Measurements from ENCODE around the gene PARM1. TPM values are rescaled to one million over a fixed set of nuclear protein-coding genes. Genes with fewer than 3 reads are reported as not detected.

The PARM1 gene
- total and polyA plus RNA-seq, 2 experiments from 2014 or later: 4.9 to 10.4 TPM

DNA sequence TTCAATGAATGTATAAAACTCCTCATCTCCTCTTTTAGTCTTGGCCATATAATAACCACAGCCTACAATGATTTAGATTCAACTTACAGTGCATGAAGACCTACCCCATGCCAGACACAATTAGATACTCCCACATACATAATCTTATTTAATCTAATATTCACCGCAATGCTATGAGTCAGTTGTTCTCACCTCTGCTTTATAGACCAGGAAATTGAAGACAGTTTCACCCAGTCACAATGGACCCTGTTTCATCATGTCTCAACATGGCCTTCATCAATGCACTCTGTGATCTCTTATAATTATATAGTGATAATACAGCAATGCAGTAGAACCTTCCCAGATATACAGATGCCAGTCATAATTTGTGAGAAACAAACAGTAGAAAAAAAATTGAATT, 148.6 kb downstream of the PARM1 start:
- H3K36me3 Mint-ChIP-seq (ENCODE audit: low read depth): peaks cover 5% of the 10 kb centered on the region; the same call in 2 of the 3 replicates

More for the DNA sequence above, 148.6 kb downstream of the PARM1 start:
- no peak overlapping the region for H3K27ac ChIP-seq (ENCODE audit: low read depth)
- no peaks in the 10 kb centered on the region for H3K79me2 ChIP-seq (replicated peaks; ENCODE audit: insufficient read depth)
- H3K9me2 ChIP-seq (ENCODE audit: insufficient read depth): no peaks in the 10 kb centered on the region
- H3K4me3 Mint-ChIP-seq: no peak overlapping the region
- ATAC-seq (no peak), DNase-seq (ENCODE audit: low spot score) (no peak)
- no peak overlapping the region for H3K27ac Mint-ChIP-seq
- no peaks in the 10 kb centered on the region for H3K36me3 ChIP-seq (ENCODE audit: insufficient read depth)
- no peaks in the 10 kb centered on the region for H4K20me1 ChIP-seq (replicated peaks; ENCODE audit: insufficient read depth)
- H3K4me3 ChIP-seq: no peak overlapping the region
- no peak overlapping the region for H2AFZ ChIP-seq
- H3K4me1 ChIP-seq (ENCODE audit: insufficient read depth): no peaks in the 10 kb centered on the region
- TF ChIP-seq, protein P1, sequence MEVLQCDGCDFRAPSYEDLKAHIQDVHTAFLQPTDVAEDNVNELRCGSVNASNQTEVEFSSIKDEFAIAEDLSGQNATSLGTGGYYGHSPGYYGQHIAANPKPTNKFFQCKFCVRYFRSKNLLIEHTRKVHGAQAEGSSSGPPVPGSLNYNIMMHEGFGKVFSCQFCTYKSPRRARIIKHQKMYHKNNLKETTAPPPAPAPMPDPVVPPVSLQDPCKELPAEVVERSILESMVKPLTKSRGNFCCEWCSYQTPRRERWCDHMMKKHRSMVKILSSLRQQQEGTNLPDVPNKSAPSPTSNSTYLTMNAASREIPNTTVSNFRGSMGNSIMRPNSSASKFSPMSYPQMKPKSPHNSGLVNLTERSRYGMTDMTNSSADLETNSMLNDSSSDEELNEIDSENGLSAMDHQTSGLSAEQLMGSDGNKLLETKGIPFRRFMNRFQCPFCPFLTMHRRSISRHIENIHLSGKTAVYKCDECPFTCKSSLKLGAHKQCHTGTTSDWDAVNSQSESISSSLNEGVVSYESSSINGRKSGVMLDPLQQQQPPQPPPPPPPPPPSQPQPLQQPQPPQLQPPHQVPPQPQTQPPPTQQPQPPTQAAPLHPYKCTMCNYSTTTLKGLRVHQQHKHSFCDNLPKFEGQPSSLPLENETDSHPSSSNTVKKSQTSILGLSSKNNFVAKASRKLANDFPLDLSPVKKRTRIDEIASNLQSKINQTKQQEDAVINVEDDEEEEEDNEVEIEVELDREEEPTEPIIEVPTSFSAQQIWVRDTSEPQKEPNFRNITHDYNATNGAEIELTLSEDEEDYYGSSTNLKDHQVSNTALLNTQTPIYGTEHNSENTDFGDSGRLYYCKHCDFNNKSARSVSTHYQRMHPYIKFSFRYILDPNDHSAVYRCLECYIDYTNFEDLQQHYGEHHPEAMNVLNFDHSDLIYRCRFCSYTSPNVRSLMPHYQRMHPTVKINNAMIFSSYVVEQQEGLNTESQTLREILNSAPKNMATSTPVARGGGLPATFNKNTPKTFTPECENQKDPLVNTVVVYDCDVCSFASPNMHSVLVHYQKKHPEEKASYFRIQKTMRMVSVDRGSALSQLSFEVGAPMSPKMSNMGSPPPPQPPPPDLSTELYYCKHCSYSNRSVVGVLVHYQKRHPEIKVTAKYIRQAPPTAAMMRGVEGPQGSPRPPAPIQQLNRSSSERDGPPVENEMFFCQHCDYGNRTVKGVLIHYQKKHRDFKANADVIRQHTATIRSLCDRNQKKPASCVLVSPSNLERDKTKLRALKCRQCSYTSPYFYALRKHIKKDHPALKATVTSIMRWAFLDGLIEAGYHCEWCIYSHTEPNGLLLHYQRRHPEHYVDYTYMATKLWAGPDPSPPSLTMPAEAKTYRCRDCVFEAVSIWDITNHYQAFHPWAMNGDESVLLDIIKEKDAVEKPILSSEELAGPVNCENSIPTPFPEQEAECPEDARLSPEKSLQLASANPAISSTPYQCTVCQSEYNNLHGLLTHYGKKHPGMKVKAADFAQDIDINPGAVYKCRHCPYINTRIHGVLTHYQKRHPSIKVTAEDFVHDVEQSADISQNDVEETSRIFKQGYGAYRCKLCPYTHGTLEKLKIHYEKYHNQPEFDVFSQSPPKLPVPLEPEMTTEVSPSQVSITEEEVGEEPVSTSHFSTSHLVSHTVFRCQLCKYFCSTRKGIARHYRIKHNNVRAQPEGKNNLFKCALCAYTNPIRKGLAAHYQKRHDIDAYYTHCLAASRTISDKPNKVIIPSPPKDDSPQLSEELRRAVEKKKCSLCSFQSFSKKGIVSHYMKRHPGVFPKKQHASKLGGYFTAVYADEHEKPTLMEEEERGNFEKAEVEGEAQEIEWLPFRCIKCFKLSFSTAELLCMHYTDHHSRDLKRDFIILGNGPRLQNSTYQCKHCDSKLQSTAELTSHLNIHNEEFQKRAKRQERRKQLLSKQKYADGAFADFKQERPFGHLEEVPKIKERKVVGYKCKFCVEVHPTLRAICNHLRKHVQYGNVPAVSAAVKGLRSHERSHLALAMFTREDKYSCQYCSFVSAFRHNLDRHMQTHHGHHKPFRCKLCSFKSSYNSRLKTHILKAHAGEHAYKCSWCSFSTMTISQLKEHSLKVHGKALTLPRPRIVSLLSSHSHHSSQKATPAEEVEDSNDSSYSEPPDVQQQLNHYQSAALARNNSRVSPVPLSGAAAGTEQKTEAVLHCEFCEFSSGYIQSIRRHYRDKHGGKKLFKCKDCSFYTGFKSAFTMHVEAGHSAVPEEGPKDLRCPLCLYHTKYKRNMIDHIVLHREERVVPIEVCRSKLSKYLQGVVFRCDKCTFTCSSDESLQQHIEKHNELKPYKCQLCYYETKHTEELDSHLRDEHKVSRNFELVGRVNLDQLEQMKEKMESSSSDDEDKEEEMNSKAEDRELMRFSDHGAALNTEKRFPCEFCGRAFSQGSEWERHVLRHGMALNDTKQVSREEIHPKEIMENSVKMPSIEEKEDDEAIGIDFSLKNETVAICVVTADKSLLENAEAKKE (CRISPR knock-in tag; IDR thresholded peaks at IDR 0.05): no peak
- TF ChIP-seq POLR2AphosphoS5 (IDR thresholded peaks at IDR 0.05; ENCODE audit: low read depth): no peak
- TF ChIP-seq STAT1 (IDR thresholded peaks at IDR 0.05; ENCODE audit: unreplicated experiment): no peak
- no peak for TF ChIP-seq JUNB (IDR thresholded peaks at IDR 0.05; ENCODE audit: unreplicated experiment)
- TF ChIP-seq, protein P2, sequence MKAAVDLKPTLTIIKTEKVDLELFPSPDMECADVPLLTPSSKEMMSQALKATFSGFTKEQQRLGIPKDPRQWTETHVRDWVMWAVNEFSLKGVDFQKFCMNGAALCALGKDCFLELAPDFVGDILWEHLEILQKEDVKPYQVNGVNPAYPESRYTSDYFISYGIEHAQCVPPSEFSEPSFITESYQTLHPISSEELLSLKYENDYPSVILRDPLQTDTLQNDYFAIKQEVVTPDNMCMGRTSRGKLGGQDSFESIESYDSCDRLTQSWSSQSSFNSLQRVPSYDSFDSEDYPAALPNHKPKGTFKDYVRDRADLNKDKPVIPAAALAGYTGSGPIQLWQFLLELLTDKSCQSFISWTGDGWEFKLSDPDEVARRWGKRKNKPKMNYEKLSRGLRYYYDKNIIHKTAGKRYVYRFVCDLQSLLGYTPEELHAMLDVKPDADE (IDR thresholded peaks at IDR 0.05): no peak
- no peak for TF ChIP-seq CREB1 (CRISPR knock-in tag; IDR thresholded peaks at IDR 0.05; ENCODE audit: low read depth)
- TF ChIP-seq, protein P3, sequence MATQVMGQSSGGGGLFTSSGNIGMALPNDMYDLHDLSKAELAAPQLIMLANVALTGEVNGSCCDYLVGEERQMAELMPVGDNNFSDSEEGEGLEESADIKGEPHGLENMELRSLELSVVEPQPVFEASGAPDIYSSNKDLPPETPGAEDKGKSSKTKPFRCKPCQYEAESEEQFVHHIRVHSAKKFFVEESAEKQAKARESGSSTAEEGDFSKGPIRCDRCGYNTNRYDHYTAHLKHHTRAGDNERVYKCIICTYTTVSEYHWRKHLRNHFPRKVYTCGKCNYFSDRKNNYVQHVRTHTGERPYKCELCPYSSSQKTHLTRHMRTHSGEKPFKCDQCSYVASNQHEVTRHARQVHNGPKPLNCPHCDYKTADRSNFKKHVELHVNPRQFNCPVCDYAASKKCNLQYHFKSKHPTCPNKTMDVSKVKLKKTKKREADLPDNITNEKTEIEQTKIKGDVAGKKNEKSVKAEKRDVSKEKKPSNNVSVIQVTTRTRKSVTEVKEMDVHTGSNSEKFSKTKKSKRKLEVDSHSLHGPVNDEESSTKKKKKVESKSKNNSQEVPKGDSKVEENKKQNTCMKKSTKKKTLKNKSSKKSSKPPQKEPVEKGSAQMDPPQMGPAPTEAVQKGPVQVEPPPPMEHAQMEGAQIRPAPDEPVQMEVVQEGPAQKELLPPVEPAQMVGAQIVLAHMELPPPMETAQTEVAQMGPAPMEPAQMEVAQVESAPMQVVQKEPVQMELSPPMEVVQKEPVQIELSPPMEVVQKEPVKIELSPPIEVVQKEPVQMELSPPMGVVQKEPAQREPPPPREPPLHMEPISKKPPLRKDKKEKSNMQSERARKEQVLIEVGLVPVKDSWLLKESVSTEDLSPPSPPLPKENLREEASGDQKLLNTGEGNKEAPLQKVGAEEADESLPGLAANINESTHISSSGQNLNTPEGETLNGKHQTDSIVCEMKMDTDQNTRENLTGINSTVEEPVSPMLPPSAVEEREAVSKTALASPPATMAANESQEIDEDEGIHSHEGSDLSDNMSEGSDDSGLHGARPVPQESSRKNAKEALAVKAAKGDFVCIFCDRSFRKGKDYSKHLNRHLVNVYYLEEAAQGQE (IDR thresholded peaks at IDR 0.05; ENCODE audit: unreplicated experiment): no peak
- no peaks in the 10 kb centered on the region for H3F3A ChIP-seq (replicated peaks; ENCODE audit: low read depth)
- no peak overlapping the region for H3K4me2 ChIP-seq
- no peaks in the 10 kb centered on the region for H3K4me1 Mint-ChIP-seq
- peaks cover 2% of the 10 kb centered on the region for H3K27me3 Mint-ChIP-seq (ENCODE audit: insufficient read depth, low read depth, poor library complexity)
- H3K27me3 ChIP-seq (ENCODE audit: insufficient read depth): no peaks in the 10 kb centered on the region
- peaks cover 3% of the 10 kb centered on the region; the same call in 2 of the 3 replicates for H3K9me3 Mint-ChIP-seq
